Trophoblast cell (in vitro differentiated cells and primary cell): ENCODE measurements around the gene NUCB2.

Source experiments
- DNase-seq, 2 donors: peaks; one replicate each; pipeline ENCODE4 v3.0.0-alpha.2; 2016
- H2AFZ ChIP-seq: 2 replicates; pipeline ENCODE4 v1.6.1; 2013; ENCODE audit warnings: low read length, moderate library complexity, mild to moderate bottlenecking; ENCODE audit not compliant: insufficient read depth, poor library complexity
- H2AK5ac ChIP-seq: 2 replicates; pipeline ENCODE4 v1.6.1; 2013; ENCODE audit warnings: mild to moderate bottlenecking, low read length
- H2BK120ac ChIP-seq: 2 replicates; pipeline ENCODE4 v1.6.1; 2013; ENCODE audit warnings: low read length, mild to moderate bottlenecking, moderate library complexity; ENCODE audit not compliant: insufficient read depth, poor library complexity
- H2BK12ac ChIP-seq: 2 replicates; pipeline ENCODE4 v1.6.1; 2013; ENCODE audit warnings: mild to moderate bottlenecking, low read length, moderate library complexity
- H2BK5ac ChIP-seq: 2 replicates; pipeline ENCODE4 v1.6.1; 2013; ENCODE audit warnings: low read length, low read depth, moderate library complexity, mild to moderate bottlenecking; ENCODE audit not compliant: poor library complexity
- H3K14ac ChIP-seq: 2 replicates; pipeline ENCODE4 v1.6.1; 2013; ENCODE audit warnings: mild to moderate bottlenecking, low read length
- H3K18ac ChIP-seq: 2 replicates; pipeline ENCODE4 v1.6.1; 2013; ENCODE audit warnings: mild to moderate bottlenecking, low read length
- H3K23ac ChIP-seq: 2 replicates; pipeline ENCODE4 v1.6.1; 2013; ENCODE audit warnings: low read length
- H3K27ac ChIP-seq: 2 replicates; pipeline ENCODE4 v1.5.1; 2013; ENCODE audit warnings: low read depth, mild to moderate bottlenecking, inconsistent platforms, low read length, moderate library complexity
- H3K27me3 ChIP-seq: 2 replicates; pipeline ENCODE4 v1.6.1; 2013; ENCODE audit warnings: inconsistent platforms, mild to moderate bottlenecking, low read length, moderate library complexity; ENCODE audit not compliant: insufficient read depth
- H3K36me3 ChIP-seq, 2 experiments: 1 replicate in 1 of 2; 2 replicates in 1 of 2; pipeline ENCODE4 v1.6.1; 2013; ENCODE audit warnings: low read length in 2 of 2, mild to moderate bottlenecking in 2 of 2, moderate library complexity in 1 of 2; ENCODE audit not compliant: insufficient read depth in 2 of 2, control insufficient read depth in 1 of 2
- H3K4ac ChIP-seq: 2 replicates; pipeline ENCODE4 v1.6.1; 2013; ENCODE audit warnings: low read depth, mild to moderate bottlenecking, low read length, moderate library complexity
- H3K4me1 ChIP-seq, 2 experiments: 1 replicate in 1 of 2; 2 replicates in 1 of 2; pipeline ENCODE4 v1.6.1; 2013; ENCODE audit warnings: low read length in 2 of 2, mild to moderate bottlenecking in 2 of 2, moderate library complexity in 1 of 2; ENCODE audit not compliant: insufficient read depth in 2 of 2, control insufficient read depth in 1 of 2
- H3K4me2 ChIP-seq: 2 replicates; pipeline ENCODE4 v1.6.1; 2013; ENCODE audit warnings: inconsistent platforms, mild to moderate bottlenecking, low read length, moderate library complexity
- H3K4me3 ChIP-seq: 2 replicates; pipeline ENCODE4 v1.5.1; 2013; ENCODE audit warnings: mild to moderate bottlenecking, low read depth, low read length, inconsistent platforms
- H3K79me1 ChIP-seq: one replicate; pipeline ENCODE4 v1.6.1; 2013; ENCODE audit warnings: low read length
- H3K79me2 ChIP-seq: 2 replicates; pipeline ENCODE4 v1.6.1; 2013; ENCODE audit warnings: low read length, mild to moderate bottlenecking; ENCODE audit not compliant: control insufficient read depth, insufficient read depth, poor library complexity
- H3K9ac ChIP-seq: 2 replicates; pipeline ENCODE4 v1.6.1; 2013; ENCODE audit warnings: mild to moderate bottlenecking, low read length
- H3K9me3 ChIP-seq: 2 replicates; pipeline ENCODE4 v1.6.1; 2013; ENCODE audit warnings: low read depth, mild to moderate bottlenecking, control low read depth, inconsistent platforms, low read length; ENCODE audit not compliant: insufficient read depth
- H4K12ac ChIP-seq: 2 replicates; pipeline ENCODE4 v1.6.1; 2013; ENCODE audit warnings: low read depth, mild to moderate bottlenecking, low read length, moderate library complexity
- H4K8ac ChIP-seq: 2 replicates; pipeline ENCODE4 v1.6.1; 2013; ENCODE audit warnings: low read depth, mild to moderate bottlenecking, low read length, moderate library complexity
- H4K91ac ChIP-seq: one replicate; pipeline ENCODE4 v1.6.1; 2013; ENCODE audit warnings: low read depth, mild to moderate bottlenecking, low read length, moderate library complexity
- WGBS: extraction: QIAGEN DNeasy Blood & Tissue Kit; methylation state at CpG from one replicate; pipeline ENCODE4 v1.1.7; 2013; ENCODE audit warnings: missing lambda C conversion rate; ENCODE audit not compliant: insufficient read length, insufficient coverage; ENCODE audit errors: extremely low coverage; 5-methylcytosine and 5-hydroxymethylcytosine counted together

Gene NUCB2

GRCh38 chr11:17351510-17352176 is 75.1 kb downstream of the NUCB2 start, which contains the start of gene NCR3LG1:
TSS of gene NCR3LG1 (plus strand) at chr11:17351800. CDS start at chr11:17351970, 170 bp downstream.
- Histone ChIP-seq H3K27ac (no peak within 1 kb of the TSS), H2AK5ac (no peak within 1 kb of the TSS), H3K79me2 (peaks cover 2% of the 10 kb centered on the region), H3K4me3 (no peak within 1 kb of the TSS), H2BK5ac (no peak within 1 kb of the TSS), H4K8ac (no peak within 1 kb of the TSS), H3K4me2 (peak within 1 kb of the TSS; percentile 74), H2AFZ (peak within 1 kb of the TSS; percentile 89), H3K4me1 (peaks cover 5 to 9% of the 10 kb centered on the region in 2 experiments), H3K79me1 (peaks cover 5% of the 10 kb centered on the region), H3K9ac (no peak within 1 kb of the TSS), H3K36me3 (no peaks in the 10 kb centered on the region), H3K27me3 (peaks cover 25% of the 10 kb centered on the region), H3K14ac (no peak within 1 kb of the TSS), H2BK12ac (no peak within 1 kb of the TSS), H3K18ac (no peak within 1 kb of the TSS), H3K4ac (no peak within 1 kb of the TSS), H4K12ac (no peak within 1 kb of the TSS), H3K9me3 (no peaks in the 10 kb centered on the region), H3K23ac (no peak within 1 kb of the TSS), H2BK120ac (no peak within 1 kb of the TSS), H4K91ac (no peak within 1 kb of the TSS)
- no CpG with 5 or more reads among the region's 61 CpGs for WGBS
- peak; percentile 76 to 78 for DNase-seq

GRCh38 chr11:17352950-17353820 is 76.6 kb downstream of the NUCB2 start:
- no CpG with 5 or more reads among the region's 69 CpGs for WGBS

GRCh38 chr11:17353821-17354600 is 77.5 kb downstream of the NUCB2 start:
- H3K4me3 ChIP-seq: no peak overlapping the region
- H3K4me2 ChIP-seq: peak overlapping the region; percentile 68
- peak overlapping the region; percentile 74 for H4K8ac ChIP-seq
- H3K27me3 ChIP-seq: peaks cover 25% of the 10 kb centered on the region
- peaks cover 5 to 9% of the 10 kb centered on the region in 2 experiments for H3K4me1 ChIP-seq
- no peak overlapping the region for H3K18ac ChIP-seq
- peak overlapping the region; percentile 43 for H2BK12ac ChIP-seq
- H3K79me1 ChIP-seq: peaks cover 5% of the 10 kb centered on the region
- H2AK5ac ChIP-seq: no peak overlapping the region
- peak overlapping the region; percentile 39 for H2BK120ac ChIP-seq
- no peak overlapping the region for H4K12ac ChIP-seq
- no CpG with 5 or more reads among the region's 15 CpGs for WGBS
- peaks cover 2% of the 10 kb centered on the region for H3K79me2 ChIP-seq
- H2AFZ ChIP-seq: peak overlapping the region; percentile 91
- H3K9me3 ChIP-seq: no peaks in the 10 kb centered on the region
- H2BK5ac ChIP-seq: no peak overlapping the region
- peak overlapping the region; percentile 61 for H4K91ac ChIP-seq
- no peak for DNase-seq
- H3K14ac ChIP-seq: no peak overlapping the region
- no peak overlapping the region for H3K9ac ChIP-seq
- H3K4ac ChIP-seq: no peak overlapping the region
- no peaks in the 10 kb centered on the region for H3K36me3 ChIP-seq
- no peak overlapping the region for H3K23ac ChIP-seq
- H3K27ac ChIP-seq: no peak overlapping the region

More at GRCh38 chr11:17352950-17353820, 76.6 kb downstream of the NUCB2 start:
- H3K36me3 ChIP-seq: no peaks in the 10 kb centered on the region
- no peak overlapping the region for H3K4ac ChIP-seq
- peaks cover 25% of the 10 kb centered on the region for H3K27me3 ChIP-seq
- peak overlapping the region; percentile 61 for H4K91ac ChIP-seq
- peaks cover 5 to 9% of the 10 kb centered on the region in 2 experiments for H3K4me1 ChIP-seq
- no peak overlapping the region for H2AK5ac ChIP-seq
- H2BK5ac ChIP-seq: no peak overlapping the region
- peaks cover 5% of the 10 kb centered on the region for H3K79me1 ChIP-seq
- peak overlapping the region; percentile 43 for H2BK12ac ChIP-seq
- no peaks in the 10 kb centered on the region for H3K9me3 ChIP-seq
- peak overlapping the region; percentile 73 for H3K14ac ChIP-seq
- H4K12ac ChIP-seq: no peak overlapping the region
- peaks cover 2% of the 10 kb centered on the region for H3K79me2 ChIP-seq
- no peak overlapping the region for H3K23ac ChIP-seq
- H2AFZ ChIP-seq: peak overlapping the region; percentile 91
- peak overlapping the region; percentile 74 for H4K8ac ChIP-seq
- H3K27ac ChIP-seq: no peak overlapping the region
- H3K18ac ChIP-seq: no peak overlapping the region
- peak; percentile 61 to 77 for DNase-seq
- peak overlapping the region; percentile 68 for H3K4me2 ChIP-seq
- H3K4me3 ChIP-seq: peak overlapping the region; percentile 63
- H3K9ac ChIP-seq: no peak overlapping the region
- H2BK120ac ChIP-seq: peak overlapping the region; percentile 39

- Histone ChIP-seq H3K23ac (no peak overlapping the region), H2BK5ac (no peak overlapping the region), H3K36me3 (no peaks in the 10 kb centered on the region), H3K27me3 (peaks cover 25% of the 10 kb centered on the region), H2BK120ac (no peak overlapping the region), H3K9ac (no peak overlapping the region), H3K4me1 (peaks cover 5 to 9% of the 10 kb centered on the region in 2 experiments), H4K91ac (no peak overlapping the region), H2AK5ac (no peak overlapping the region), H3K14ac (no peak overlapping the region), H2AFZ (no peak overlapping the region), H3K9me3 (no peaks in the 10 kb centered on the region), H3K4ac (no peak overlapping the region), H3K4me3 (no peak overlapping the region), H4K8ac (no peak overlapping the region), H2BK12ac (no peak overlapping the region), H3K4me2 (no peak overlapping the region), H3K79me2 (peaks cover 2% of the 10 kb centered on the region), H3K79me1 (peaks cover 5% of the 10 kb centered on the region), H3K27ac (no peak overlapping the region), H4K12ac (no peak overlapping the region), H3K18ac (no peak overlapping the region)
- WGBS: no CpG with 5 or more reads among the region's 3 CpGs
- peak; percentile 64 to 84 for DNase-seq
Observed at GRCh38 chr11:17354601-17354991, 78.1 kb downstream of the NUCB2 start.
